ENCODE results near the gene CCNL1.
"Not testable (repeated sequence)": the region's sequence is repeated elsewhere in the genome, so short reads cannot be mapped to it uniquely, and the experiment has no call there.

The CCNL1 gene

GRCh38 chr3:157159762-157160657 is at the start of gene CCNL1:
Gene CCNL1 (minus strand): TSS chr3:157160147. CDS start chr3:157160094, 53 bp downstream.
- peak; percentile 90 to 91 for DNase-seq (ENCODE audit: low read depth in 2 of 2)

- no peak for DNase-seq (ENCODE audit: low read depth in 2 of 2)
These were observed 44.9 kb upstream of the CCNL1 start for GRCh38 chr3:157204880-157205279.

- DNase-seq (ENCODE audit: low read depth in 2 of 2) = no peak
These were observed 44.5 kb upstream of the CCNL1 start for GRCh38 chr3:157204431-157204830.

GRCh38 chr3:157201648-157202278 is 41.8 kb upstream of the CCNL1 start:
- no peak for DNase-seq (ENCODE audit: low read depth in 2 of 2)

GRCh38 chr3:157199841-157200240 is 39.9 kb upstream of the CCNL1 start:
- DNase-seq (ENCODE audit: low read depth in 2 of 2) = no peak

GRCh38 chr3:157195965-157196364 is 36.0 kb upstream of the CCNL1 start:
- DNase-seq (ENCODE audit: low read depth in 2 of 2) = no peak

- DNase-seq (ENCODE audit: low read depth in 2 of 2) = not testable (repeated sequence)
These were observed 31.2 kb upstream of the CCNL1 start for GRCh38 chr3:157191149-157191548.

- no peak for DNase-seq (ENCODE audit: low read depth in 2 of 2)
These were observed 30.5 kb upstream of the CCNL1 start for GRCh38 chr3:157190380-157190872.

- DNase-seq (ENCODE audit: low read depth in 2 of 2) = no peak
These were observed 28.4 kb upstream of the CCNL1 start for GRCh38 chr3:157188391-157188790.

- no peak for DNase-seq (ENCODE audit: low read depth in 2 of 2)
These were observed 22.9 kb upstream of the CCNL1 start for GRCh38 chr3:157182879-157183278.

GRCh38 chr3:157180262-157180661 is 20.3 kb upstream of the CCNL1 start:
- no peak for DNase-seq (ENCODE audit: low read depth in 2 of 2)

- no peak for DNase-seq (ENCODE audit: low read depth in 2 of 2)
These were observed 19.4 kb upstream of the CCNL1 start for GRCh38 chr3:157179365-157179803.

GRCh38 chr3:157178503-157179364 is 18.8 kb upstream of the CCNL1 start:
- DNase-seq (ENCODE audit: low read depth in 2 of 2) = not testable (repeated sequence)

- DNase-seq (ENCODE audit: low read depth in 2 of 2) = not testable (repeated sequence)
These were observed 18.0 kb upstream of the CCNL1 start for GRCh38 chr3:157177801-157178453.

- no peak for DNase-seq (ENCODE audit: low read depth in 2 of 2)
These were observed 17.0 kb upstream of the CCNL1 start for GRCh38 chr3:157176934-157177333.

- no peak for DNase-seq (ENCODE audit: low read depth in 2 of 2)
These were observed 16.0 kb upstream of the CCNL1 start for GRCh38 chr3:157175691-157176507.

GRCh38 chr3:157174649-157175498 is 14.9 kb upstream of the CCNL1 start:
- DNase-seq (ENCODE audit: low read depth in 2 of 2) = peak; percentile 96 to 98

GRCh38 chr3:157174290-157174648 is 14.3 kb upstream of the CCNL1 start:
- no peak for DNase-seq (ENCODE audit: low read depth in 2 of 2)

- DNase-seq (ENCODE audit: low read depth in 2 of 2) = not testable (repeated sequence)
These were observed 13.4 kb upstream of the CCNL1 start for GRCh38 chr3:157173343-157173742.

- DNase-seq (ENCODE audit: low read depth in 2 of 2) = no peak
These were observed 12.8 kb upstream of the CCNL1 start for GRCh38 chr3:157172746-157173145.
